Gastrocnemius medialis (tissue), 4 donors: ENCODE measurements around the gene DIAPH1. TPM values are rescaled to one million over a fixed set of nuclear protein-coding genes. Genes with fewer than 3 reads are reported as not detected.

ENCODE experiments used
- ATAC-seq, 2 donors: fragments of 150-250 bp; one replicate each; pipeline ENCODE4 v1.9.1; 2016
- DNase-seq, 2 donors: peaks; one replicate each; pipeline ENCODE4 v3.0.0-alpha.2; 2019
- H3K27ac ChIP-seq, 4 donors: fragments of 200-600 bp; sonication (generic); 1 replicate in 1 of 4; 2 replicates in 3 of 4; pipeline ENCODE4 v1.5.1; 2016 to 2018; ENCODE audit warnings: mild to moderate bottlenecking in 2 of 4, moderate library complexity in 1 of 4
- H3K27me3 ChIP-seq, 3 donors: fragments of 200-600 bp; sonication (generic) in 2 of 3; 1 replicate in 1 of 3; 2 replicates in 2 of 3; pipeline versions ENCODE4 v1.5.1 to v1.6.0; 2016 to 2019; ENCODE audit warnings: mild to moderate bottlenecking in 1 of 3, moderate library complexity in 1 of 3
- H3K36me3 ChIP-seq, 2 donors: fragments of 200-600 bp; sonication (generic) in 1 of 2; one replicate each; pipeline ENCODE4 v1.5.1; 2017 to 2018
- H3K4me1 ChIP-seq, 2 donors: fragments of 200-600 bp; sonication (generic) in 1 of 2; one replicate each; pipeline ENCODE4 v1.5.1; 2016 to 2017; ENCODE audit warnings: mild to moderate bottlenecking in 2 of 2
- H3K4me3 ChIP-seq, 4 donors: fragments of 200-600 bp; sonication (generic) in 3 of 4; 1 replicate in 1 of 4; 2 replicates in 3 of 4; pipeline ENCODE4 v1.5.1; 2016 to 2019; ENCODE audit warnings: mild to moderate bottlenecking in 2 of 4
- H3K9me3 ChIP-seq, 3 donors: fragments of 200-600 bp; sonication (generic) in 2 of 3; 1 replicate in 1 of 3; 2 replicates in 2 of 3; pipeline ENCODE4 v1.5.1; 2016 to 2019
- CTCF ChIP-seq, 5 experiments: fragments of 450-650 bp in 3 of 5; fragments of 200-600 bp in 2 of 5; sonication (generic) in 2 of 5; IDR thresholded peaks in 4 of 5; conservative IDR thresholded peaks in 1 of 5; 1 replicate in 4 of 5; 2 replicates in 1 of 5; pipeline ENCODE4 v1.5.1; 2016 to 2019; ENCODE audit warnings: antibody characterized with exemption in 5 of 5, mild to moderate bottlenecking in 3 of 5, moderate library complexity in 3 of 5
- POLR2A ChIP-seq, 2 donors: fragments of 450-650 bp; IDR thresholded peaks; one replicate each; pipeline ENCODE4 v1.6.1; 2017; ENCODE audit warnings: antibody characterized with exemption in 2 of 2, mild to moderate bottlenecking in 2 of 2, moderate library complexity in 2 of 2
- in situ Hi-C, 4 donors: fragments of 200-750 bp; cut with MboI; loops; one replicate each; pipeline versions ENCODE4 v1.15.0 to v1.8.0; 2017; ENCODE audit warnings: low sequenced_read_pairs in 4 of 4
- intact Hi-C: fragments of 100-400 bp; cut with DNase I; formaldehyde crosslinking; loops from one replicate; pipeline ENCODE4 v1.15.1; 2023; ENCODE audit warnings: low total_unique reads
- total RNA-seq, 4 donors: library from RNA; depleted of rRNA; stranded (reverse); fragments of >200 nt; gene quantifications; one replicate each; pipeline versions ENCODE4 v1.1.0 to v1.2.3, GENCODE V29; 2016

DIAPH1 gene
- total RNA-seq, 4 donors from 2014 or later: 98.3 to 324 (median 214) TPM

GRCh38 chr5:141511771-141512325 is 107.0 kb downstream of the DIAPH1 start:
- Histone ChIP-seq H3K27me3 (no peaks in the 10 kb centered on the region), H3K27ac (peak overlapping the region; percentile 87 to 92 (median 90)), H3K9me3 (no peaks in the 10 kb centered on the region), H3K4me3 (no peak overlapping the region), H3K4me1 (peaks cover 72 to 75% of the 10 kb centered on the region in 2 donors), H3K36me3 (peaks cover 0 to 22% of the 10 kb centered on the region in 2 donors)
- intact Hi-C loops (no loop called here), in situ Hi-C loops (no loop called here)
- ATAC-seq (no peak), DNase-seq (peak in 1 of 2 donors; percentile 8)
- TF ChIP-seq CTCF (IDR thresholded peaks at IDR 0.05 in 4 of 5, conservative IDR thresholded peaks at IDR 0.05 in 1 of 5) (no peak), POLR2A (IDR thresholded peaks at IDR 0.05) (no peak)

- DNase-seq (peak in 1 of 2 donors; percentile 28), ATAC-seq (no peak)
- Histone ChIP-seq H3K4me3 (no peak overlapping the region), H3K27me3 (no peaks in the 10 kb centered on the region), H3K4me1 (peaks cover 72% of the 10 kb centered on the region in 2 donors), H3K9me3 (no peaks in the 10 kb centered on the region), H3K27ac (peak overlapping the region; percentile 87 to 92 (median 90)), H3K36me3 (peaks cover 0 to 14% of the 10 kb centered on the region in 2 donors)
- in situ Hi-C loops (no loop called here), intact Hi-C loops (no loop called here)
- TF ChIP-seq POLR2A (IDR thresholded peaks at IDR 0.05): no peak
Observed at GRCh38 chr5:141510850-141511601, 107.8 kb downstream of the DIAPH1 start.

GRCh38 chr5:141510160-141510559 is 108.6 kb downstream of the DIAPH1 start:
- H3K4me1 ChIP-seq: peaks cover 63 to 67% of the 10 kb centered on the region in 2 donors
- ATAC-seq: no peak
- no peak for TF ChIP-seq CTCF (IDR thresholded peaks at IDR 0.05 in 4 of 5, conservative IDR thresholded peaks at IDR 0.05 in 1 of 5)
- no peak for TF ChIP-seq POLR2A (IDR thresholded peaks at IDR 0.05)
- H3K27me3 ChIP-seq: no peaks in the 10 kb centered on the region
- in situ Hi-C loops: no loop called here
- H3K4me3 ChIP-seq: no peak overlapping the region
- DNase-seq: peak in 1 of 2 donors; percentile 12
- no peaks in the 10 kb centered on the region for H3K9me3 ChIP-seq
- H3K36me3 ChIP-seq: peaks cover 0 to 11% of the 10 kb centered on the region in 2 donors
- intact Hi-C loops: no loop called here
- peak overlapping the region; percentile 84 to 88 (median 86) for H3K27ac ChIP-seq

GRCh38 chr5:141508798-141509611 is 109.8 kb downstream of the DIAPH1 start:
- H3K36me3 ChIP-seq: peaks cover 0 to 11% of the 10 kb centered on the region in 2 donors
- in situ Hi-C loops (no loop called here), intact Hi-C loops (loop anchor here (2.0 kb wide), 1 partner anchor 16 kb away; no protein-coding TSS in a partner anchor)
- no peaks in the 10 kb centered on the region for H3K9me3 ChIP-seq
- TF ChIP-seq CTCF (IDR thresholded peaks at IDR 0.05 in 4 of 5, conservative IDR thresholded peaks at IDR 0.05 in 1 of 5) (no peak), POLR2A (IDR thresholded peaks at IDR 0.05) (peak; percentile 36 to 47)
- DNase-seq: peak; percentile 48 to 76
- peak overlapping the region; percentile 84 to 88 (median 86) for H3K27ac ChIP-seq
- no peaks in the 10 kb centered on the region for H3K27me3 ChIP-seq
- peaks cover 52 to 58% of the 10 kb centered on the region in 2 donors for H3K4me1 ChIP-seq
- H3K4me3 ChIP-seq: peak overlapping the region; percentile 31 to 36 (median 32)
- peak; percentile 43 to 60 for ATAC-seq
